NCI-H524 treated with DMSO at 0.1 percent for 48 hours (cell line): ENCODE results near the gene NUMBL.
A peak's percentile ranks its signal among the peaks of the same experiment; 100 is the strongest.

Source experiments
- DNase-seq: peaks from one replicate; lab custom pipeline; 2025; lab: John Stamatoyannopoulos, UW

The NUMBL gene

GRCh38 chr19:40716482-40717324 is 26.3 kb upstream of the NUMBL start, which contains the start of the genes COQ8B and ITPKC:
TSS of gene COQ8B (minus strand) at chr19:40716886. CDS start at chr19:40714632, 2,254 bp downstream.
TSS of gene ITPKC (plus strand) at chr19:40717112. CDS start at chr19:40717136, 24 bp downstream.
- DNase-seq = peak; percentile 72

DNA sequence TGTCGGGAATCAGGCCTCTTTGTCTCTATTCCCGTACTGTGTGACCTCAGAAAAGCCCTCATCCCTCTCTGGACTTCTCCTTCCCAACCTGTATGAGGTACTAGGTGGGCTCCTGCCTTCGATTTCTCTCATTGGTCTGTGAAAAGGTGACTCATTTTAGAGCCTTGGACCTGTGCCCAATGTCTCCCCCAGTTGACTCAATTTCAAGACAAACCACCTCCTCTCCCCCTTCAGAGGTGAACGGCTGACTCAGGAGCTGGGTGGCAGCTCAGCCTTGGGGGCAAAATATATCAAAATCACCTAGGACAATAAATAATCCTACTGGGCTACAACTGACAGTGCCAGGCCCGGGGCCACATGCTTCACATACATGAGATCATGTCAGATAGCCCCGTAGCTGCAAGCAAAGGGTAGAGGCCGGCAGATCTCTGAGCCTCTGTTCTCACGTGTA is 25.6 kb upstream of the NUMBL start:
- no peak for DNase-seq

- peak; percentile 88 for DNase-seq
These were observed 24.2 kb upstream of the NUMBL start for GRCh38 chr19:40714441-40715299.

DNA sequence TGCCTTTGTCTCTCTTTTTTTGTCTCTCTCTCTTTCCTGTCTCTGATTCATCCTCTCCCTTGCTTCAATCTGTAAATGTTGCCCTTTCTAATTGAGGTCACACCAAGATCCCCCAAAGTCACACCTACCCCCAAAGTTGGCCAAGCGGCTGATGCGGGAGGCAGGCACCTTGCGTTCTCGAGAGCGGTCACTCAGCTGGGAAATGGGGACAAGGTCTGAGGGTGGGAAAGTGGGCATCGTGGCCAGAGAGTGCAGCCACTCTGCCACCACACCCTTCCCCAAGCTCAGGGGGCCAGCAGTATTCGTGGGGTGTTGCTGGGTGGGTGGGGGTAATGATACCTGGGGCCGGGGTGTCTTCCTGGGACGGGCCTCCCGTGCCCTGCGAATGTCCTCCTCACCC is 23.5 kb upstream of the NUMBL start:
- no peak for DNase-seq

GRCh38 chr19:40709817-40710216 is 19.4 kb upstream of the NUMBL start:
- DNase-seq = no peak

- no peak for DNase-seq
These were observed 17.2 kb upstream of the NUMBL start for GRCh38 chr19:40707615-40708014.

DNA sequence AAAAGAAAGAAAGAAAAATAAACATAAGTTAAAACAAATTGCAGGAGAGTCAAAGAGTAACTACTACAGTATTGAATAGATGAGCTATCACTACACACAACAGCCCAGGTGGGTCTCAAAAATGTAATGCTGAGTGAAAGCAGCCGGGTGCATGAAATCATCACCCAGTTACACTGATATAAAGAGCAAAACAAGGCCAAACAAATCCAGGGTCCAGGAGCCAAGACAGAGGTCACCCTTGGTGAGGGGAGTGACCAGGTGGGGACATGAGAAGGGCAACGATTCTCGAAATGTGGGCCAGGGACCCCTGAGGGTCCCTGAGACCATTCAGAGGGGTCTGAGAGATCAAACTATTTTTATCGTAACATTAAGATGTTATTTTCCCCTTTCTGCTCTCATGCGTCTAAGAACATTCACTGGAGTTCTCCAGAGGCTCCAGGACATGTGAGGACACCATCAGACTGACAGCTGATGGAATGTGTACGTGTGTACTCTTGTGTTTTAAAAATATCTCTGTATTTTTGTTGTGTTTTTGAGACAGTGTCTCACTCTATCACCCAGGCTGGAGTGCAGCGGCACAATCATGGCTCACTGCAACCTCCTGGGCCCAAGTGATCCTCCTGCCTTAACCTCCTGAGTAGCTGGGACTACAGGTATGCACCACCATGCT is 15.6 kb upstream of the NUMBL start:
- no peak for DNase-seq

DNA sequence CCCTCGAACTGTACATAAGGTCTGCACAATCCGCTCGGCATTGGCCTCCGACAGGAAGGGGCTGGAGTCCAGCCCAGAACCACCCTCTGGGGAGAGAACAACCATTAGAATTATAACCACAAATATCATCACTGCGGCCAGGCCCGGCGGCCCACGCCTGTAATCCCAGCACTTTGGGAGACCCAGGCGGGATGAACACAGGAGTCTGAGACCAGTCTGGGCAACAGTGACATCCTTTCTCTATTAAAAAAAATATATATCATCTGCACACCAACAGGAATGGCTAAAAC is 14.9 kb upstream of the NUMBL start:
- no peak for DNase-seq

DNA sequence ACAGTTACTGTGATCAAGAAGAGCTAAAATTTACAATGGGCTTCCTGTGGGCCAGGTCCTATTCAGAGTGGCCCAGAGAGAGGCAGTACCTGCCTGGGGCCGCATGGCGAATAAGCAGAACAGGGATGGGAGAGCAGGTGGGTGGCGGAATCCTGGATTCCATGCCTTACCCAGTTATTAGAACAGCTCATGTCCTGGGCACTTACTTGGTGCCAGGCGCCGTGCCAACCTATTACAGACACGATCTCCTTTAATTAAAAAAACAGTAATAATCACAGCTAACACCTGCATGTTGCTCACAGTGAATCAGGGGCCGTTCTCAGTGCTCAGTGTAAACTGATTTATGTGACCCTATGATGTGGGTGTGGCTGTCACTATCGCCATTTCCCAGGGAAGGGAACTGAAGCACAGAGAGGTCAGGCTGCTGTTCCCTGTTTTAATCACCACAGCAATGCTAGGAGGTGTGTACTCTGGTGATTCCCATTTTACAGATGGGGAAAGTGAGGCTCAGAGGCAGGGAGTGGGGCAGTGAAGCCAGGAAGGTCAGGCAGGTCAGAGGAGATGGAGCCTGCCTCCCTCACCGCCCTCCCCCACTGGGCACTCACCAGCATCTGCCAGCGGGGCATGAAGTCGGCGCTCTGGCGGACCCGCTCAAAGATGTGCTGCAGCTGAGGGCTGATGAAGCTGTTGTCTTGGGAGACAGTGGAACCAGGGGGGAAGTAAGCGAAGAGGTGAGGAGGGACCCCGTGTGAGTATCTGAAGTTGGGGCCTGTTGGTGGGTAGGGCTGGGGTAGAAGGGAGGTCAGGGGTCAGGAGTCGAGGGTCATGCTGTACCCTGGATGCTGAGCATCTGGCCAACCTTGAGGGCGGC is 14.3 kb upstream of the NUMBL start:
- no peak for DNase-seq

GRCh38 chr19:40703029-40703755 is 12.7 kb upstream of the NUMBL start:
- no peak for DNase-seq

DNA sequence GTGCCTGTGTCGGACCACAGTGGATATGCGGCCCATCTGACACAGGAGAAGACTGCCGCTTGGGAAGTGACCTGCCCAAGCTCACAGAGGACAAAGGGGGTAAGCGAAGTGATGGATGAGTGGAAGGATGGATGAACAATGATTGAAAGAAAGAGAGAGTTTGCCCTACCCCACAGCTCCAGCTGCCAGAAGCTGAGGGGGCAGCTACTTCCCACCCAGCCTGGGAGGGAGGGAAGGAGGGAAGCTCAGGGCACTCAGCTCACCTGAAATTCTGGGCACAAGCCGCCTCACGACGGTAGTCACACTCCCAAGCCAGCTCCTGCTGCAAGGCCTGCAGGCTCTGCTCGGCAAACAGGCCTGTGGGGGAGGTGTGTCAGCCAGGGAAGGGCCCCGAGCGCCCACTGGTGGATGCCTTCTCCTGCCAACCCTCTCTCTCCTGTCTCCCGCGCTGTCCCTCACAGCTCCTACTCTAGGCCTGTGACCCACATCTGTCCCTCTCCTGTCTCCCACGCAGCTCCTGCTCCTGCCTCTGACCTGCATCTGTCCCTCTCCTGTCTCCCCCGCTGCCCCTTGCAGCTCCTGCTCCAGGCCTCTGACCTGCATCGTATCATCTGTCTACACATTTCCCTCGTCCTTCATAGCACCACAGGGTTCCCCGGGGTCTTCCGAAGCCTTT is 12.0 kb upstream of the NUMBL start:
- no peak for DNase-seq

DNA sequence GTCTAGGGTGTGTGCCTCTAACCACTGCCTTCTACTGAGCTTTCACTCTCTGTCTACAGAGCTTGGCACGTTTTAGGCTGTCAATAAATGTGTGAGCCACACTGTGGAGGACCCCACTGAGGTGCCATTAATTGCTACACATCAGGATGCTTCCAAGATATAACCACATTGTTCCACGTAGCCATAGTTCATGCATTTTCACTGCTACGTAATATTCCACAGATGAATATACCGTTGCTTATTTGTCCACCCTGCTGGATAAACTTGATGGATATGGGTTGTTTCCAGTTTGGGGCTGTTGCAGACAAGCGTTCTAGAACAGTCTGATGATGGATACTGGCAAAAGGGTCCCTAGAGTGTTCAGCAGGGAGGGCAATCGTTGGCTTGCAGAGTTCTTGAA is 11.3 kb upstream of the NUMBL start:
- no peak for DNase-seq

GRCh38 chr19:40700083-40700482 is 9.6 kb upstream of the NUMBL start:
- no peak for DNase-seq

DNA sequence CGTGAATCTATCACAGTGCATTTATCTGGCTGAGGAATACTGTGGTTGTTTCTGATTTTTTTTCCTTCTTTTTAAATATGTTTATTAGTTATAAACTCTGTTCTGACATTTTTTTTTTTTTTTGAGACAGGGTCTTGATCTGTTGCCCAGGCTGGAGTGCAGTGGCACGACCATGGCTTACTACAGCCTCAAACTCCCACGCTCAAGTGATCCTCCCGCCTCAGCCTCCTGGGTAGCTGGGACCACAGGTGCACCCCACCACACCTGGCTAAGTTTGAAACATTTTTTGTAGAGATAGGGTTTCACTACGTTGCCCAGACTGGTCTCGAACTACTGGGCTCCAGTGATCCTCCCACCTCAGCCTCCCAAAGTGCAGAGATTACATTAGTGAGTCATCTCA is 6.6 kb upstream of the NUMBL start:
- DNase-seq = no peak

DNA sequence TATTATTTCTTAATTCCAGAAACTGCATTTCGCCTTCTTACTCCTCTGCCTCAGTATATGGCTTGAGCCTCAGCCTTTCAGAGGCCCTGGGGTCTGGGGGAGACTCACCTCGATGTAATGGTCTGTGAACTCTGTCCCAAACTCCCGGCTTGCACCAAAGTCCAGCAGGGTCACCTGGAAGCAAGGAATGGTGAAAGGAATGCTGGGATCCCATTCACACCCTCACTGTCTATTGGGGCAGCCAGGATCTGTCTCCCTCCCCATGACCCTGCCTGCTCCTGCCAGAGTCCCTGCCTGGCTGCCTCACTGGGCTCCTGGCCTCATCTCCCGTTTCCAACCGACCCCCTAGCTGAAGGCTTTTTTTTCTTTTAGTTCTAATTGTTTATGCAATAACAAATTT is 5.4 kb upstream of the NUMBL start:
- DNase-seq = no peak

DNA sequence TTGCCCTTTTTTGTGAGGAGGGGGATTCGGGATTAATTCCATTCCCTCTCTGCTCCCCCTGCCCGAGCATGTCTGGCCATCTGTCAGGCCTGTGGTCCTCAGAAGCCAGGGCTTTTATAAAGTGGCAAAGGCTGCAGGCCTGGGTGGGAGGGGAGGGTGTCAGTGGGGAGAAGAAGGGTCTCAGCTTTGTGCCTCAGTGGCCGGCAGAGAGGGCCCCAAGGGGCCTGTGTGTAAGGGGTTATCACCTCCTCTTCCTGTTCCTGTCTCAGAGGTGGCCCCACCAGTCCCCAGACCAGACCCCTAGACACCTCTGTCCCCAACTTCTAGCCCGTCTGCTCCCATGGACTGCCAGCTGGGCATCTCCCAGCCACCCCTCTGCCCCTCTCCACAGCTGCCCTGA is 3.4 kb upstream of the NUMBL start:
- DNase-seq = no peak

GRCh38 chr19:40693150-40693788 is 2.8 kb upstream of the NUMBL start:
- DNase-seq = no peak

DNA sequence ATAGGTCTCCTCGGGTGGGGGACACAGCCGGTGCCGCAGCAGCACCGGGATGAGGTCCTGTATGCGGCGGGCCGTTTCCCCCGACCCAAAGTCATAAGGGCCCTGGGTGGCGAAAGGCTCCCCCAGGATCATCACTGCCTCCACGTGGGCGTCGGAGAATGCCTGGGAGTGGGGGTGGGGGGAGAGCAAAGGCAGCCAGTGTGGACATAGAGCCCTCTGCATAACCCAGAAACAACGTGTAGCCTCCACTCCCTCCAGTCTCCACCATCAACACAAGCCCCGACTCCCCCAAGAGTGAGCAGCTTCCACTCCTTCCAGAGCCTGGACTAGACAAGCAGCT is 1.7 kb upstream of the NUMBL start:
- DNase-seq = no peak

DNA sequence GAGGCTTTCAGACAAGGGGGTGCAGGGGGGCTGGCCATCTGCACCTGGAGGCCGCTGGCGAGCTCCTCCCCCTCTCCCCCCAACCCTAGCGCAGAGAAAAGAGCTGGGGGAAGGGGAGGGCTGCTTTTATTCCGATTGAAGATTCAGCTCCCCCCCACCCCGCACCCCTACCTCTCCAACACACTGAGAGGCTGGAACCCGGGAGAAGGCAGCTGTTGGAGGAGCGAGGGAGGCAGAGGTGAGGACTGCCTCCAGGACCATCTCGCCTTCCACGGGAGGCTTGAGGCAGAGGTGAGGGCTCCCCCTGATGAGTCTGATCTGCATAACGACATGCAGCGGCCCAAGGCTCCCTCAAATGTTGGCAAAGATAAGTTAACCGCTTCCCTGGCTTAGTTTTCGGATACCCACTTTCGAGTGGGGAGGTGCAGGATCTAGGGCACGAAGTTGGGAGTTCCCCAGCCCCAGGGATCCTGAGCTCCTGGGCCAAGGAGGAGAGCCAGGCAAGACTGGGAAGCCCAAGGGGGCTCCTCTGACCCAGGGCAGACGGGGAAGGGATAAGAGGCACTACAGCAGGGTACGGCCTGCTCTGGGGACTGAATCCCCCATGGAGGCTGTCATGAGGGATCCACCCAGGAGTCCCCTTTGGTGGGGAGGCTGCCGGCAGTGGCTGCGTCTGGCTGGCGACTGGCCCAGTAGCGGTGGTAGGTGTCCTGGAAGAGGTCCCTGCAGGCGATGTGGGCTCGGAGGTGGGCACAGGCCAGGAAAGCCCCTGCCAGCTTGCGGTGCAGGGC is 1.2 kb upstream of the NUMBL start:
- DNase-seq = peak; percentile 94
